ENCODE data around the gene SNTB2. TPM values are rescaled to one million over a fixed set of nuclear protein-coding genes. Genes with fewer than 3 reads are reported as not detected.
A peak's percentile ranks its signal among the peaks of the same experiment; 100 is the strongest.

Gene SNTB2
- total RNA-seq, 1 experiment from 2014 or later = 20.2 TPM

DNA sequence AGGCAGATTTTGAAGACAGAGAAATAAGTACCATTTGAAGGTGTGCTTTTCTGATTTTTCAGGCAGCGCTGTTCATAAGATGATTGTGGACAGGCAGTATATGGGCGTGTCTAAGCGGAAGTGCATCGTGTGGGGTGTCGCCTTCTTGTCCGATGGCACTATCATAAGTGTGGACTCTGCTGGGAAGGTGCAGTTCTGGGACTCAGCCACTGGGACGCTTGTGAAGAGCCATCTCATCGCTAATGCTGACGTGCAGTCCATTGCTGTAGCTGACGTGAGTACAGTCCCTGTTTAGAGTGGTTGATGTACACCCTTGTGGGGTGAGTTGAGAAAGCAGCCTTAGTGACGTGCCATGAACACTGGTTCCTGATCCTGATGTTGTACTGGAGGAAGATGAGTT lies 43.8 kb upstream of the SNTB2 start:
- Histone ChIP-seq H3K14ac (ENCODE audit: insufficient read depth, low read length) (no peak overlapping the region), H2BK5ac (ENCODE audit: insufficient read length, low read length) (no peak overlapping the region), H3K18ac (ENCODE audit: insufficient read length, low read depth, low read length) (no peak overlapping the region), H3K4me1 (ENCODE audit: insufficient read depth, low read length) (no peaks in the 10 kb centered on the region), H2AK5ac (ENCODE audit: insufficient read length, low read length) (no peak overlapping the region), H3T11ph (ENCODE audit: low read length) (no peak overlapping the region), H3K79me1 (ENCODE audit: insufficient read depth, low read depth, low read length, poor library complexity, severe bottlenecking) (no peaks in the 10 kb centered on the region), H4K5ac (ENCODE audit: insufficient read length, low read depth, low read length) (no peak overlapping the region), H3K4ac (ENCODE audit: low read depth, low read length) (no peak overlapping the region), H2BK20ac (ENCODE audit: low read depth, low read length, poor library complexity, severe bottlenecking) (no peak overlapping the region), H2BK12ac (ENCODE audit: insufficient read length, low read depth, low read length) (no peak overlapping the region), H2AFZ (ENCODE audit: low read length) (no peak overlapping the region), H3K79me2 (ENCODE audit: insufficient read depth, low read length) (no peaks in the 10 kb centered on the region), H4K8ac (replicated peaks; ENCODE audit: insufficient read length, low read depth, low read length) (no peak overlapping the region), H4K20me1 (ENCODE audit: control insufficient read depth, insufficient read depth, insufficient read length) (no peaks in the 10 kb centered on the region), H3K23ac (ENCODE audit: insufficient read length, low read depth, low read length) (no peak overlapping the region), H2BK15ac (ENCODE audit: low read depth, low read length) (no peak overlapping the region), H3K27ac (ENCODE audit: insufficient read length, low read depth, low read length) (no peak overlapping the region), H3K9me3 (ENCODE audit: control insufficient read depth, low read depth, low read length) (no peaks in the 10 kb centered on the region), H2BK120ac (ENCODE audit: low read depth, low read length, poor library complexity, severe bottlenecking) (no peak overlapping the region), H3K27me3 (ENCODE audit: insufficient read depth, low read length) (no peaks in the 10 kb centered on the region), H3K56ac (ENCODE audit: insufficient read length, low read depth, low read length) (no peak overlapping the region), H3K23me2 (ENCODE audit: insufficient read length, low read depth, low read length, poor library complexity, severe bottlenecking) (no peaks in the 10 kb centered on the region), H3K9ac (ENCODE audit: extremely low read depth, insufficient read length, low read length) (no peak overlapping the region), H3K4me2 (ENCODE audit: insufficient read depth, insufficient read length, low read length) (no peak overlapping the region), H4K91ac (ENCODE audit: insufficient read length, low read depth, low read length) (no peak overlapping the region)
- Mint-ChIP-seq H3K4me1 (no peaks in the 10 kb centered on the region), H3K9me3 (no peaks in the 10 kb centered on the region), H3K36me3 (ENCODE audit: insufficient read depth in 1 of 3, low read depth in 3 of 3) (peaks cover 59 to 82% (median 76%) of the 10 kb centered on the region in 3 experiments; a peak in 6 of 7 replicates), H3K27ac (no peak overlapping the region; a peak in 2 of 7 replicates), H3K27me3 (ENCODE audit: low read depth) (no peaks in the 10 kb centered on the region; the same call in 1 of the 2 replicates), H3K4me3 (no peak overlapping the region)
- no peak for DNase-seq
- WGBS (ENCODE audit: extremely low coverage, insufficient read length, low lambda C conversion rate) = no CpG with 5 or more reads among the region's 11 CpGs
- peak; percentile 26; the same call in 1 of the 3 replicates for TF ChIP-seq CTCF (conservative IDR thresholded peaks at IDR 0.05)
